ENCODE data around the gene HAND2. TPM values are rescaled to one million over a fixed set of nuclear protein-coding genes. Genes with fewer than 3 reads are reported as not detected.

HAND2 gene
- total RNA-seq, 2 donors from 2014 or later, result not detected

GRCh38 chr4:173526027-173526482 is 4.0 kb downstream of the HAND2 start:
- no peak overlapping the region for H3K27ac Mint-ChIP-seq
- TF ChIP-seq, protein P1, sequence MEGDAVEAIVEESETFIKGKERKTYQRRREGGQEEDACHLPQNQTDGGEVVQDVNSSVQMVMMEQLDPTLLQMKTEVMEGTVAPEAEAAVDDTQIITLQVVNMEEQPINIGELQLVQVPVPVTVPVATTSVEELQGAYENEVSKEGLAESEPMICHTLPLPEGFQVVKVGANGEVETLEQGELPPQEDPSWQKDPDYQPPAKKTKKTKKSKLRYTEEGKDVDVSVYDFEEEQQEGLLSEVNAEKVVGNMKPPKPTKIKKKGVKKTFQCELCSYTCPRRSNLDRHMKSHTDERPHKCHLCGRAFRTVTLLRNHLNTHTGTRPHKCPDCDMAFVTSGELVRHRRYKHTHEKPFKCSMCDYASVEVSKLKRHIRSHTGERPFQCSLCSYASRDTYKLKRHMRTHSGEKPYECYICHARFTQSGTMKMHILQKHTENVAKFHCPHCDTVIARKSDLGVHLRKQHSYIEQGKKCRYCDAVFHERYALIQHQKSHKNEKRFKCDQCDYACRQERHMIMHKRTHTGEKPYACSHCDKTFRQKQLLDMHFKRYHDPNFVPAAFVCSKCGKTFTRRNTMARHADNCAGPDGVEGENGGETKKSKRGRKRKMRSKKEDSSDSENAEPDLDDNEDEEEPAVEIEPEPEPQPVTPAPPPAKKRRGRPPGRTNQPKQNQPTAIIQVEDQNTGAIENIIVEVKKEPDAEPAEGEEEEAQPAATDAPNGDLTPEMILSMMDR (conservative IDR thresholded peaks at IDR 0.05), result no peak
- H3K36me3 Mint-ChIP-seq (ENCODE audit: low read depth), result no peaks in the 10 kb centered on the region
- Histone ChIP-seq H3K27me3 (ENCODE audit: control insufficient read depth, insufficient read depth, low read length, poor library complexity, severe bottlenecking) (peaks cover 97% of the 10 kb centered on the region), H3K9me3 (ENCODE audit: control insufficient read depth, low read length) (no peaks in the 10 kb centered on the region), H3K9ac (ENCODE audit: extremely low read depth, low read length, poor library complexity, severe bottlenecking) (no peak overlapping the region), H3K4me1 (ENCODE audit: control insufficient read depth, insufficient read depth, low read length) (peaks cover 10% of the 10 kb centered on the region), H3K4me3 (ENCODE audit: low read length) (peak overlapping the region; percentile 45), H3K36me3 (ENCODE audit: control insufficient read depth, insufficient read depth, low read length) (no peaks in the 10 kb centered on the region), H3K27ac (ENCODE audit: low read depth, low read length) (no peak overlapping the region)
- H3K4me3 Mint-ChIP-seq, result peak overlapping the region; percentile 41
- WGBS, 2 experiments (ENCODE audit: insufficient coverage in 1 of 2, insufficient read length in 1 of 2), result 6% methylated on average over 9 of the region's 10 CpGs; no CpG with 5 or more reads in 1 of the 2 experiments
- peak; percentile 63 for DNase-seq
- H3K4me1 Mint-ChIP-seq, result peaks cover 54% of the 10 kb centered on the region
- peaks cover 97% of the 10 kb centered on the region for H3K27me3 Mint-ChIP-seq (ENCODE audit: insufficient read depth)
- no peaks in the 10 kb centered on the region for H3K9me3 Mint-ChIP-seq

- TF ChIP-seq, protein P1 (conservative IDR thresholded peaks at IDR 0.05), result no peak
- peak; percentile 76 for DNase-seq
- Histone ChIP-seq H3K36me3 (ENCODE audit: control insufficient read depth, insufficient read depth, low read length) (no peaks in the 10 kb centered on the region), H3K27ac (ENCODE audit: low read depth, low read length) (no peak overlapping the region), H3K4me1 (ENCODE audit: control insufficient read depth, insufficient read depth, low read length) (peaks cover 10% of the 10 kb centered on the region), H3K4me3 (ENCODE audit: low read length) (peak overlapping the region; percentile 45), H3K27me3 (ENCODE audit: control insufficient read depth, insufficient read depth, low read length, poor library complexity, severe bottlenecking) (peaks cover 97% of the 10 kb centered on the region), H3K9me3 (ENCODE audit: control insufficient read depth, low read length) (no peaks in the 10 kb centered on the region), H3K9ac (ENCODE audit: extremely low read depth, low read length, poor library complexity, severe bottlenecking) (no peak overlapping the region)
- 2 to 5% methylated on average over 24 to 48 of the region's 48 CpGs for WGBS, 2 experiments (ENCODE audit: insufficient coverage in 1 of 2, insufficient read length in 1 of 2)
- Mint-ChIP-seq H3K36me3 (ENCODE audit: low read depth) (no peaks in the 10 kb centered on the region), H3K9me3 (no peaks in the 10 kb centered on the region), H3K4me3 (peak overlapping the region; percentile 41), H3K4me1 (peaks cover 54% of the 10 kb centered on the region), H3K27me3 (ENCODE audit: insufficient read depth) (peaks cover 97% of the 10 kb centered on the region), H3K27ac (no peak overlapping the region)
These were observed 4.7 kb downstream of the HAND2 start for GRCh38 chr4:173525118-173526011.

DNA sequence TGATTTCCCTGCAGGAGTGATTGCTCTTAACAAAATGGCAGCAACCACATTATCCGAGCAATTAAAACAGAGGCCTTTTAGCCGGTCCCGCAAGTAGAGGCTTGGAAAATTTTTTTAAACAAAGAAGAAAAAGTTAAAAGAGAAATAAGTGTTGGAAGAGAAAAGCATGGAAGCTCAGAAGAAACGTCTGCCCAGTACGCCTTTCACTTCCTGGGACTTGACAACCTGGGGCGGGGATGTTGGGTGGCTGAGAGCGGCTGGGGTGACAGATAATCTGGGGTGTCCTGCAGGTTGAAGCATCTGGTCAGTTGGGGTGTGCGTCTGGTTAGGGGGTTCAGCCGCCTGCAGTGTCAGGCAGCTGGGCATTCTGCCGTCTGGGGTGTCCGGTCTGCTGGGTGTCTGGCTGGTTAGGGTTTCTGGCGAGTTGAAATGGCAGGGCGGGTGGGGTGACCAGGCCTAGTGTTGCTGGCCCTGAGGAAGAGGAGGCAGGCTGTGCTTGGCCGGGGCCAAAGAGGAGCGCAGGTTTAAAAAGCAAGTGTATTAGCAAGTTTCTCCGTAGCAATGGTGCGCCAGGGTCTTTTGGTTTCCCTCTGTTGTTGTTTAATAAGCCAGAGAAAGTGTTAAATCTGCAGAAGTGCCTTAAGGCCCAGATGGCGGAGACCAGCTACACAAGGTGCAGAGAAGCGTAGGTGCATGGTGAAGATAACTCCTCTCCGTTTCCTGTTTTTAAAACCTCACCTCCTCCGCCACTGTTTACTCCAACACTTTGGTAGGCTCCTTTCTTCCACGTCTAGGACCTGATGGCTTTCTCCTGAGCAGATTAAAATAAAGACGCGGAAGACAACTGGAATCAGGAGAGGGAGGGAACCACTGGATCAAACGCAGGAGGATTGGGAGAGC is 5.6 kb downstream of the HAND2 start:
- Mint-ChIP-seq H3K27ac (no peak overlapping the region), H3K36me3 (ENCODE audit: low read depth) (no peaks in the 10 kb centered on the region), H3K27me3 (ENCODE audit: insufficient read depth) (peaks cover 97% of the 10 kb centered on the region), H3K4me3 (peak overlapping the region; percentile 41), H3K9me3 (no peaks in the 10 kb centered on the region), H3K4me1 (peaks cover 50% of the 10 kb centered on the region)
- H3K27me3 ChIP-seq (ENCODE audit: control insufficient read depth, insufficient read depth, low read length, poor library complexity, severe bottlenecking), result peaks cover 97% of the 10 kb centered on the region
- H3K27ac ChIP-seq (ENCODE audit: low read depth, low read length), result no peak overlapping the region
- H3K4me1 ChIP-seq (ENCODE audit: control insufficient read depth, insufficient read depth, low read length), result peaks cover 10% of the 10 kb centered on the region
- TF ChIP-seq, protein P1 (conservative IDR thresholded peaks at IDR 0.05), result no peak
- 19 to 24% methylated on average over 16 to 25 of the region's 25 CpGs for WGBS, 2 experiments (ENCODE audit: insufficient coverage in 1 of 2, insufficient read length in 1 of 2)
- no peak overlapping the region for H3K4me3 ChIP-seq (ENCODE audit: low read length)
- H3K36me3 ChIP-seq (ENCODE audit: control insufficient read depth, insufficient read depth, low read length), result no peaks in the 10 kb centered on the region
- H3K9ac ChIP-seq (ENCODE audit: extremely low read depth, low read length, poor library complexity, severe bottlenecking), result no peak overlapping the region
- no peaks in the 10 kb centered on the region for H3K9me3 ChIP-seq (ENCODE audit: control insufficient read depth, low read length)
- peak; percentile 61 for DNase-seq
